Thyroid gland (tissue), 4 donors: Measurements from ENCODE around the gene SLC22A13.

ENCODE experiments used
- CTCF ChIP-seq, 6 experiments: fragments of 200-600 bp in 3 of 6; fragments of 450-650 bp in 3 of 6; sonication (generic) in 3 of 6; IDR thresholded peaks; one replicate each; pipeline ENCODE4 v1.5.1; 2016 to 2019; ENCODE audit warnings: antibody characterized with exemption in 6 of 6, mild to moderate bottlenecking in 2 of 6, inconsistent platforms in 1 of 6, moderate library complexity in 1 of 6
- POLR2A ChIP-seq, 2 donors: fragments of 450-650 bp; IDR thresholded peaks; one replicate each; pipeline ENCODE4 v1.6.1; 2017; ENCODE audit warnings: antibody characterized with exemption in 2 of 2, mild to moderate bottlenecking in 2 of 2, moderate library complexity in 1 of 2

- TF ChIP-seq POLR2A (IDR thresholded peaks at IDR 0.05): no peak
- TF ChIP-seq CTCF (IDR thresholded peaks at IDR 0.05): no peak
Observed at GRCh38 chr3:38314764-38315487, 49.3 kb downstream of the SLC22A13 start.
